ENCODE measurements around the gene LMX1A.

The LMX1A gene

GRCh38 chr1:165325460-165326203 is 30.9 kb downstream of the LMX1A start:
- CTCF ChIA-PET = no interaction called here
- no peaks in the 10 kb centered on the region for H3K36me3 Mint-ChIP-seq
- no peak overlapping the region for H3K27ac Mint-ChIP-seq
- H3K9me3 Mint-ChIP-seq = no peaks in the 10 kb centered on the region
- H3K4me3 Mint-ChIP-seq = no peak overlapping the region
- H3K4me1 Mint-ChIP-seq = no peaks in the 10 kb centered on the region
- H3K27me3 Mint-ChIP-seq = peaks cover 13% of the 10 kb centered on the region
- no peak for DNase-seq

DNA sequence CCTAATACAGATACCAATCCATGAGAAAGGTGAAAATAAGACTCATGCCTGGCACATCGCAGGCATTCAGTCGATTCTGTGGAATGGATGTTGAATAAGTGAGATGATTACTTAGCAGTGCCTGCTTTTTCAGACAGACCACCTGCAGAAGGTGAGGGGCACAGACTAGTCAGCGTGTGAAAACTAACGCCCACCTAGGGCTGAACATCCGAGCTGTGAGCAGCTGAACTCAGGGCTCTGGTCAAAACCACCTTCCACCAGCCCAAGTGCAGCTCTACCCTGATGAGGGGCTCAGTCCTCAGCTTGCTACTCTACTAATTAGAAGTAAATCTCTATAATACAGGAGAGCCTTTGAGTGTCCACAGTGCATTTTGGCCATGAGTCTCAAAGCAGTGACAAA is 32.5 kb downstream of the LMX1A start:
- Mint-ChIP-seq H3K27ac (no peak overlapping the region), H3K4me3 (no peak overlapping the region), H3K4me1 (no peaks in the 10 kb centered on the region), H3K9me3 (no peaks in the 10 kb centered on the region), H3K27me3 (peaks cover 13% of the 10 kb centered on the region), H3K36me3 (no peaks in the 10 kb centered on the region)
- no peak for DNase-seq
- CTCF ChIA-PET = no interaction called here

DNA sequence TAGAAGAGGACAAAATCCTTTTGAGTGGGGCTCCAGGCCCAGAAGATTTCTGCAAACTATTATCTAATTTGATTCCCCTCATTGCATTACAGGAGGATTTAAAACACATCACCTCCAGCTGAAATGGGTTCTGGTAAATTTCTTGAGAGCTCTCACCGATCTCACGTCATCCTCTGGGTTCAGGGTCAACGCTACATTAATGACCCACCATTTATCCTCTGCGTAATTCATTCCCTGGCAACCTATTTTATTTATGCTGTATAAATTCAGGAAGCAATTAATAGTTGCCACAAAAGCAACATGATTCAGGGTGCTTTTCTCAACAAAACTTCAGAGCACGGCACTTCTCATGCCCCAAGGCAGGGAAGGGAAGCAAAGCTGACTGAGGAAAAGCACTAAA is 38.9 kb downstream of the LMX1A start:
- Mint-ChIP-seq H3K4me3 (no peak overlapping the region), H3K27ac (no peak overlapping the region), H3K36me3 (no peaks in the 10 kb centered on the region), H3K4me1 (no peaks in the 10 kb centered on the region), H3K27me3 (peaks cover 28% of the 10 kb centered on the region), H3K9me3 (no peaks in the 10 kb centered on the region)
- CTCF ChIA-PET = no interaction called here
- DNase-seq = no peak

- Mint-ChIP-seq H3K27me3 (peaks cover 28% of the 10 kb centered on the region), H3K4me3 (no peak overlapping the region), H3K4me1 (no peaks in the 10 kb centered on the region), H3K27ac (no peak overlapping the region), H3K9me3 (no peaks in the 10 kb centered on the region), H3K36me3 (no peaks in the 10 kb centered on the region)
- CTCF ChIA-PET = no interaction called here
- DNase-seq = no peak
These were observed 40.3 kb downstream of the LMX1A start for GRCh38 chr1:165316153-165316772.

DNA sequence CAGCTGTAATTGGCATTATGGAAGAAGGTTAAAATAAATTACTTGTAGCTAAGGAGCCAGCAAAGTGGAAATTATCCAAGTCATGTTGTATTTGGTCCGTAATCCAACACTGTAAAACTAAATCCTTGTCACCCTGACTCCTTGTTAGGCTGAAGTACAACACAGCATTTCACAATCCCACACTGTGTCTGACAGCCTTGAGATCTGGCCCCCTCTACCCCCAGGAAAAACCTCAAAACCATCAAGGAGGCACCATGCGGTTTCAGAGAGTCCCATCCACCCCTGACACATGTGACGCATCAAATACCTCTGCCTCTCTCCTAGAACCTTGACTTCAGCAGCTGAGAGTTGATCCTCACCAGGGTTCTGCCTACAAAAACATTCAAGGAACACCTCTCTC is 41.0 kb downstream of the LMX1A start:
- Mint-ChIP-seq H3K9me3 (no peaks in the 10 kb centered on the region), H3K4me3 (no peak overlapping the region), H3K4me1 (no peaks in the 10 kb centered on the region), H3K27me3 (peaks cover 28% of the 10 kb centered on the region), H3K36me3 (no peaks in the 10 kb centered on the region), H3K27ac (no peak overlapping the region)
- no peak for DNase-seq
- CTCF ChIA-PET = no interaction called here

- DNase-seq = no peak
These were observed 42.6 kb downstream of the LMX1A start for GRCh38 chr1:165313903-165314302.

DNA sequence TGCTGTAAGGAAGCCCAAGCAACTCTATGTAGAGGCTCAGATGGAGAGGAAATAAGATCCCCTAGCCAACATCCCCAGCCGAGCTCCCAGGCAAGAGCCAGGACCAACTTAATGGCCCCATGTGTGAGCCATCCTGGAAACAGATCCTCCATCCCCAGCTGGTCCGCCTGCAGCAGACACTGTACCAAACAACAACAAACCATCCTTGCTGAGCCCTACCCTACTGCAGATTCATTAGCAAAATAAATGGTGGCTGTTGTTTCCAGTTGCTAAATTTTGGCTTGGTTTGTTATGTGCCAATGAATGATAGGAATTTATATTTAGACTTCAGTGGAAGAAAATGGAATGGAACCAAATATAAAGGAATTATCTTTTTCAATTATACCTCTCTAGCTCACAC is 43.9 kb downstream of the LMX1A start:
- CTCF ChIA-PET = no interaction called here
- Mint-ChIP-seq H3K9me3 (no peaks in the 10 kb centered on the region), H3K27ac (no peak overlapping the region), H3K36me3 (no peaks in the 10 kb centered on the region), H3K4me3 (no peak overlapping the region), H3K4me1 (no peaks in the 10 kb centered on the region), H3K27me3 (peaks cover 31% of the 10 kb centered on the region)
- no peak for DNase-seq

More at GRCh38 chr1:165313903-165314302, 42.6 kb downstream of the LMX1A start:
- Mint-ChIP-seq H3K9me3 (no peaks in the 10 kb centered on the region), H3K36me3 (no peaks in the 10 kb centered on the region), H3K4me1 (no peaks in the 10 kb centered on the region), H3K27ac (no peak overlapping the region), H3K27me3 (peaks cover 30% of the 10 kb centered on the region), H3K4me3 (no peak overlapping the region)
- CTCF ChIA-PET = no interaction called here

GRCh38 chr1:165306543-165307434 is 49.7 kb downstream of the LMX1A start:
- H3K4me3 Mint-ChIP-seq = no peak overlapping the region
- CTCF ChIA-PET = no interaction called here
- no peak overlapping the region for H3K27ac Mint-ChIP-seq
- no peaks in the 10 kb centered on the region for H3K4me1 Mint-ChIP-seq
- no peak for DNase-seq
- H3K9me3 Mint-ChIP-seq = no peaks in the 10 kb centered on the region
- H3K27me3 Mint-ChIP-seq = peaks cover 7% of the 10 kb centered on the region
- no peaks in the 10 kb centered on the region for H3K36me3 Mint-ChIP-seq

DNA sequence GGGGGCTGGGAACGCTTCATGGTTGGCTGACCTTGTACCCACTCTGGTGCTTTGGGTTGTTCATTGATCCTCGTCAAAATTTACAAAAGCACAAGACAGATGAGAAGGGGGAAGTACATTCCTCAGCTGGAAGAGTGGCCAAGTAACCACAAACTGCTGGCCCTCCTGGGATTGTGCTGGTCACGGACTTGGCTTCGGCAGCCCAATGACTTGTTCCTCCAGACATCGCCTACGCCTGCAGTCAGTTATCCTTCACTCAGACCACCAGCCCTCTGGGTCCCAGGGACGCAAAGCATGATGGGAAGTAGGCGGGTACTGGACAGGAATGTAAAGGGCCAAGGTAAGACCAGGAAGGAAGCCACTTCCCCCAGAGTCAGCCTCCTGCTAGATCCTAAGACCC is 53.1 kb downstream of the LMX1A start:
- no peaks in the 10 kb centered on the region for H3K9me3 Mint-ChIP-seq
- no peaks in the 10 kb centered on the region for H3K4me1 Mint-ChIP-seq
- H3K4me3 Mint-ChIP-seq = no peak overlapping the region
- no peaks in the 10 kb centered on the region for H3K36me3 Mint-ChIP-seq
- no peak for DNase-seq
- CTCF ChIA-PET = no interaction called here
- H3K27ac Mint-ChIP-seq = no peak overlapping the region
- H3K27me3 Mint-ChIP-seq = peaks cover 7% of the 10 kb centered on the region

DNA sequence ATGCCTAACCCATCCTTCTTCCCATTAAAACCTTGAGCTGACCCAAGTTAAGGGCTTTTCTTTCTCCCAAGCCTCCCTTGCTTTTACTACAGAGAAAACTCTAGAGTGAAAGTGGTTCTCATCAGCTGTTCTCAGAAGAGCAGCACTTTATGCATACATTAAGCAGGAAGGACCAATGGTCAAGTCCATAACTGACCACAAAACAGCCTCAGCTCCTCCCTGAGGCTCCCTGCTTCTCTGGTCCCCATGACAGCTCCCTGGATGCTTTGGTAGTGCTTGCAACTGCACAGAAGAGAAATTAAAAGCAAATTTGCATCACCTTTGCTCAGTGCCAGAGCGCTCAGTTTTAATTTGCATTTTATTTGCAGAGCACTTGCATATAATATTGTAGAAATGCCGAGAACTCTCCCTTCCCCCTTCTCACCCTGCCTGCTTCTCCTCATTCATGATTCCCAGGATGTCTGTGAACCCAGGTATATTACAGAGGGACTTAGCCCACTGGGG is 56.1 kb downstream of the LMX1A start:
- Mint-ChIP-seq H3K27me3 (peaks cover 10% of the 10 kb centered on the region), H3K27ac (peak overlapping the region; percentile 19), H3K4me3 (no peak overlapping the region), H3K4me1 (no peaks in the 10 kb centered on the region), H3K36me3 (no peaks in the 10 kb centered on the region), H3K9me3 (no peaks in the 10 kb centered on the region)
- no peak for DNase-seq
- CTCF ChIA-PET = no interaction called here

- H3K36me3 Mint-ChIP-seq = no peaks in the 10 kb centered on the region
- H3K4me3 Mint-ChIP-seq = no peak overlapping the region
These were observed 58.2 kb downstream of the LMX1A start for GRCh38 chr1:165298203-165298820.

GRCh38 chr1:165296205-165296604 is 60.3 kb downstream of the LMX1A start:
- CTCF ChIA-PET = no interaction called here
- no peak overlapping the region for H3K4me3 Mint-ChIP-seq

More at GRCh38 chr1:165298203-165298820, 58.2 kb downstream of the LMX1A start:
- no peaks in the 10 kb centered on the region for H3K9me3 Mint-ChIP-seq
- no peak for DNase-seq
- CTCF ChIA-PET = no interaction called here
- no peaks in the 10 kb centered on the region for H3K4me1 Mint-ChIP-seq
- H3K27ac Mint-ChIP-seq = no peak overlapping the region
- peaks cover 10% of the 10 kb centered on the region for H3K27me3 Mint-ChIP-seq

DNA sequence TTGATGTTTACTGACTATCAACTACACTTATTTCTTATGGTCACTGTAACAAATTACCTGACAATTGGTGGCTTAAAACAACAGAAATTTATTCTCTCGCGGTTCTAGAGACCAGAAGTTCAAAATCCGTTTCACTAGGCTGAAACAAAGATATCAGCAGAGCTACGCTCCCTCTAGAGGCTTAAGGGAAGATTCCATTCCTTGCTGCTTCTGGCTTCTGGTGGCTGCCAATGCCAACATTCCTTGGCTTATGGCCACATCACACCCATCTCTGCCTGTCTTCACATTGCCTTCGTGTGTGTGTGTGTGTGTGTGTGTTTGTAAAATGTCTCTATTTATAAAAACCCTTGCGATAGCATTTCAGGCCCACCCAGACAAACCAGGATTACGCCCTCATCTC is 66.4 kb downstream of the LMX1A start:
- H3K27me3 Mint-ChIP-seq = peaks cover 14% of the 10 kb centered on the region
- no peak for DNase-seq
- no peak overlapping the region for H3K27ac Mint-ChIP-seq
- no peaks in the 10 kb centered on the region for H3K36me3 Mint-ChIP-seq
- H3K4me1 Mint-ChIP-seq = no peaks in the 10 kb centered on the region
- CTCF ChIA-PET = no interaction called here
- no peak overlapping the region for H3K4me3 Mint-ChIP-seq
- H3K9me3 Mint-ChIP-seq = no peaks in the 10 kb centered on the region

More at GRCh38 chr1:165296205-165296604, 60.3 kb downstream of the LMX1A start:
- Mint-ChIP-seq H3K27ac (no peak overlapping the region), H3K4me1 (no peaks in the 10 kb centered on the region), H3K36me3 (no peaks in the 10 kb centered on the region), H3K9me3 (no peaks in the 10 kb centered on the region), H3K27me3 (peaks cover 10% of the 10 kb centered on the region)
- no peak for DNase-seq

GRCh38 chr1:165289556-165289955 is 67.0 kb downstream of the LMX1A start:
- Mint-ChIP-seq H3K27me3 (peaks cover 16% of the 10 kb centered on the region), H3K27ac (no peak overlapping the region), H3K4me3 (no peak overlapping the region), H3K4me1 (no peaks in the 10 kb centered on the region), H3K36me3 (no peaks in the 10 kb centered on the region), H3K9me3 (no peaks in the 10 kb centered on the region)
- CTCF ChIA-PET = no interaction called here
- DNase-seq = no peak

Data from activated naive CD4-positive, alpha-beta T cell treated with anti-CD3 and anti-CD28 coated beads, Interleukin-2, amount 10 ng/mL, durations not matched to agents 7 days and 5 days (primary cell).